ENCODE measurements around the gene CLCN4. TPM values are rescaled to one million over a fixed set of nuclear protein-coding genes. Genes with fewer than 3 reads are reported as not detected.

The CLCN4 gene
- total and polyA plus RNA-seq, 10 of the 15 experiments (the other 5 are each of a cell fraction or from before 2014, with no cell fraction given), result 0.90 to 6.9 (median 2.9) TPM

DNA sequence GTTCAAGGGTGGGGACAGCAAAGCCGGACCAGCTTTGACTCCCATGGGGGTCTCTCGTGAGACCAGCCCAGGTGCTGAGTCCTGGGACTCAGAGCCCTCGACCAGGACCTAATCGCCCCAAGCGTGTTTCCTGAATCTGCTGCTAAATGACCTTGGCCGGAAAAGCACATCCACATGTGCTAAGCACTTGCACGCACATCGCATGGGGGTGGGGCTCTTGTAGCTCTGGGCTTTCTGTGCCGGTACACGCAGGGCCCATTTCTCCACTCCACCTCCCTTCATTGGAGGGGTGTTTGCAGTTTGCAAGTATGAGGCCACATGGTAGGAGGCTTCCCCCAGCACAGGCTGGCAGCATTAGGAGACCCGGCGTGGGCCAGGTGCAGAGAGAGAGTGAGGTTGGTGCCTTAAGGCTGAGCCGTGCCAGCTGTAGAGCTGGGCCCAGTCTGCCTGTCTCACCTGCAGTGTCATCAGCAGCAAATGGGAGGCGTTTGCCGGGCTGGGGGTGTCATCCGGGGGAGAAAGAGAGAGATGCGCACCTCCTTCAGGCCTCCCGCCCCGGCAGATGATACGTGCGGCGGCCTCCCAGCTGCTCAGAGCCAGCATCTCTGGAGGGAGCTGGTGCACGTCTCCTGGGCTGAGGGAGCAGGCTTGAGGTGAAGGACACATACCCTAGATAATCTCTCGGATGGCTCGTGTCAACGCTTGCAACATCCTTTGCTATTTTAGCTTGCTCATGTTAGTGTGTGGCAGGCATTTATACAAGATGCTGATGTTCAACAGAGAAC lies 45.2 kb upstream of the CLCN4 start:
- Histone ChIP-seq H3K79me2 (ENCODE audit: control insufficient read depth, insufficient read depth, low read length) (no peaks in the 10 kb centered on the region; the same call in 1 of the 2 replicates), H3K9me3 (replicated peaks; ENCODE audit: control insufficient read depth, insufficient read depth, low read length) (no peaks in the 10 kb centered on the region), H3K36me3 (ENCODE audit: control insufficient read depth in 2 of 2, insufficient read depth in 2 of 2, low read length in 1 of 2) (no peaks in the 10 kb centered on the region; a peak in 3 of 4 replicates), H2AFZ (ENCODE audit: control insufficient read depth, low read depth, low read length) (peak overlapping the region; percentile 15), H3K4me2 (ENCODE audit: control insufficient read depth, insufficient read depth) (peak overlapping the region; percentile 28), H3K27me3 (replicated peaks in 1 of 2; ENCODE audit: control insufficient read depth in 2 of 2, insufficient read depth in 2 of 2, low read length in 1 of 2) (no peaks in the 10 kb centered on the region; a peak in 1 of 4 replicates), H3K4me1 (ENCODE audit: control insufficient read depth, insufficient read depth, low read length) (peaks cover 47% of the 10 kb centered on the region), H3K9ac (ENCODE audit: control insufficient read depth, insufficient read depth, low read length) (peak overlapping the region; percentile 63), H3K27ac (ENCODE audit: control insufficient read depth, insufficient read depth) (peak overlapping the region; percentile 87), H3K4me3 (peak overlapping the region; percentile 18; the same call in 1 of the 2 replicates), H4K20me1 (ENCODE audit: control insufficient read depth, insufficient read depth) (no peaks in the 10 kb centered on the region)
- 27% methylated on average over 26 of the region's 26 CpGs for WGBS (ENCODE audit: insufficient coverage, insufficient replicate concordance, low lambda C conversion rate, missing lambda C conversion rate)
- FAIRE-seq (no peak), DNase-seq (ENCODE audit: low read depth, low spot score) (peak; percentile 59), ATAC-seq (peak; percentile 69)
- BruUV-seq (replicated peaks), result no TSS peak
- CTCF ChIA-PET, result interaction anchor here (0.7 to 12.3 kb wide), 10 partner anchors 8 to 225 kb away, joined by 3 to 412 read pairs (median 15); no protein-coding TSS in a partner anchor
- in situ Hi-C loops (cut with MboI) (loop anchor here (25.0 kb wide), 1 partner anchor 1299 kb away; the partner anchor contains the start of gene FAM9A), intact Hi-C loops (cut with micrococcal nuclease; ENCODE audit: unreplicated experiment) (loop anchor here (1.0 to 10.0 kb wide), 4 partner anchors 13 to 94 kb away; no protein-coding TSS in a partner anchor)
- RAD21 ChIA-PET (ENCODE audit: unreplicated experiment), result interaction anchor here (0.8 to 13.2 kb wide), 10 partner anchors 9 to 114 kb away, joined by 3 to 424 read pairs (median 22); no protein-coding TSS in a partner anchor
- POLR2A ChIA-PET, result interaction anchor here (0.6 to 3.5 kb wide), 14 partner anchors 8 to 770 kb away, joined by 3 to 23 read pairs (median 4); no protein-coding TSS in a partner anchor
- SMC1A ChIA-PET (ENCODE audit: uncharacterized antibody, unreplicated experiment), result interaction anchor here (0.7 to 16.7 kb wide), 18 partner anchors 7 to 120 kb away, joined by 3 to 206 read pairs (median 4); no protein-coding TSS in a partner anchor
- TF ChIP-seq TCF3 (IDR thresholded peaks at IDR 0.05; ENCODE audit: borderline replicate concordance, insufficient read depth, low read depth, low read length) (peak; percentile 85; the same call in 1 of the 2 replicates), CBX5 (IDR thresholded peaks at IDR 0.05; ENCODE audit: low read depth) (0 out of 2 replicates have a peak, but pooled peaks have one; percentile 28), POU2F2 (IDR thresholded peaks at IDR 0.05; ENCODE audit: borderline replicate concordance, low read depth, low read length) (no peak; the same call in 2 of the 3 replicates), SMARCA5 (IDR thresholded peaks at IDR 0.05) (0 out of 2 replicates have a peak, but pooled peaks have one; percentile 27), MTA3 (IDR thresholded peaks at IDR 0.05; ENCODE audit: borderline replicate concordance, low read length) (0 out of 2 replicates have a peak, but pooled peaks have one; percentile 60), TCF12 (IDR thresholded peaks at IDR 0.05; ENCODE audit: low read depth, low read length) (peak; percentile 86), MYC (IDR thresholded peaks at IDR 0.05; ENCODE audit: insufficient read depth, insufficient read length, insufficient replicate concordance, low read length, severe bottlenecking) (peak; percentile 79), TAF1 (IDR thresholded peaks at IDR 0.05; ENCODE audit: borderline replicate concordance, low read depth, low read length) (peak; percentile 9; the same call in 1 of the 2 replicates), ETV6 (conservative IDR thresholded peaks at IDR 0.05 in 1 of 2, IDR thresholded peaks at IDR 0.05 in 1 of 2; ENCODE audit: borderline replicate concordance in 1 of 2, low read depth in 1 of 2) (peak in 1 of 2 experiments; percentile 80; a peak in 2 of 4 replicates), PAX5 (IDR thresholded peaks at IDR 0.05; ENCODE audit: borderline replicate concordance, low read depth, low read length) (peak; percentile 77; the same call in 1 of the 2 replicates), SP1 (IDR thresholded peaks at IDR 0.05; ENCODE audit: low read depth, low read length) (peak; percentile 35), POLR2A (IDR thresholded peaks at IDR 0.05; ENCODE audit: low read depth, low read length) (peak; percentile 60), RAD51 (IDR thresholded peaks at IDR 0.05) (no peak), CREM (IDR thresholded peaks at IDR 0.05; ENCODE audit: low read depth) (peak; percentile 43), MTA2 (IDR thresholded peaks at IDR 0.05; ENCODE audit: low read depth) (0 out of 2 replicates have a peak, but pooled peaks have one; percentile 37), CHD1 (IDR thresholded peaks at IDR 0.05; ENCODE audit: low read depth, low read length) (no peak), IKZF1 (conservative IDR thresholded peaks at IDR 0.05) (peak; percentile 50; the same call in 1 of the 2 replicates), CHD2 (IDR thresholded peaks at IDR 0.05; ENCODE audit: borderline replicate concordance, low read depth, low read length) (0 out of 2 replicates have a peak, but pooled peaks have one; percentile 7), MEF2B (IDR thresholded peaks at IDR 0.05; ENCODE audit: partially characterized antibody, poor library complexity, severe bottlenecking) (peak; percentile 90), STAT3 (IDR thresholded peaks at IDR 0.05; ENCODE audit: low read depth, low read length) (no peak), STAT1 (conservative IDR thresholded peaks at IDR 0.05) (no peak), RAD21 (IDR thresholded peaks at IDR 0.05; ENCODE audit: insufficient read depth, low read depth, low read length) (no peak)
- TF ChIP-seq, protein P1, sequence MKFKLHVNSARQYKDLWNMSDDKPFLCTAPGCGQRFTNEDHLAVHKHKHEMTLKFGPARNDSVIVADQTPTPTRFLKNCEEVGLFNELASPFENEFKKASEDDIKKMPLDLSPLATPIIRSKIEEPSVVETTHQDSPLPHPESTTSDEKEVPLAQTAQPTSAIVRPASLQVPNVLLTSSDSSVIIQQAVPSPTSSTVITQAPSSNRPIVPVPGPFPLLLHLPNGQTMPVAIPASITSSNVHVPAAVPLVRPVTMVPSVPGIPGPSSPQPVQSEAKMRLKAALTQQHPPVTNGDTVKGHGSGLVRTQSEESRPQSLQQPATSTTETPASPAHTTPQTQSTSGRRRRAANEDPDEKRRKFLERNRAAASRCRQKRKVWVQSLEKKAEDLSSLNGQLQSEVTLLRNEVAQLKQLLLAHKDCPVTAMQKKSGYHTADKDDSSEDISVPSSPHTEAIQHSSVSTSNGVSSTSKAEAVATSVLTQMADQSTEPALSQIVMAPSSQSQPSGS (IDR thresholded peaks at IDR 0.05; ENCODE audit: low read length), result peak; percentile 52; the same call in 1 of the 2 replicates

All from GM12878 (cell line).